RPMI8226 (cell line): Measurements from ENCODE around the gene COLGALT1.

Experiments used
- DNase-seq: peaks from one replicate; pipeline ENCODE4 v3.0.0-alpha.2; 2015

The COLGALT1 gene

DNA sequence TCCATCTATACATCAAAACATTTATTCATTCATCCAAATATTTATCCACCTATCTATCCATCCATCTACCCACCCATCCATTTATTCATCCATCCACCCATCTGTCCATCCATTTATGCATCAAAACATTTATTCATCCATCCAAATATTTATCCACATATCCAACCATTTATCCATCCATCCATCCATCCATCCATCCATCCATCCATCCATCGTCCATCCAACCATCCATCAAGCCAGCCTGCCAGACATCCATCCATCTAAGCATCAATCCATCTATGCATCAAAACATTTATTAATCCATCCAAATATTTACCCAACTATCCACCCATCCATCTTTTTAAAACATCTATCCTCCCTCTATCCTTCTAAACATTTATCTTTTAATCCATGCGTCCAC is 70.5 kb downstream of the COLGALT1 start:
- DNase-seq = no peak

GRCh38 chr19:17626456-17627015 is 71.1 kb downstream of the COLGALT1 start:
- DNase-seq = no peak

- DNase-seq = no peak
Measured at GRCh38 chr19:17627161-17627560, 71.7 kb downstream of the COLGALT1 start.

DNA sequence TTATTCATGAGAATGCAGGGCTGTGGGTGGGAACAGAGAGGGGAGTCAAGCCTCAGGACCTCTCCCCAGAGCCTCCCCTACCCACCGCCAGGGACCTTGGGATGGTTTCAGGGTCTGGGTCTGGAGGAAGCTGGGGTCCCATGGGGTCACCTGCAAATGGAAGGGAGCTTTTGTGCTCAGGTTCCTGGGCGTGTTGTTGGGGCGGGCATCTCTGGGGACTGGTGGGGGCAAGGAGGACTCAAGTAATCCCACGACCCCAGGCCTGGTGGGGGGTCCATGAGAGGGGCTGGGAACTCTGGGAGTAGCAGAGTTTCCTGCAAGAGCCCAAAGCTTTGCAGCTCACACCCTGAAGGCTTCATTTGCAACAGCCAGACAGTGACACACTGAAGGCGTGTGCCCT is 72.5 kb downstream of the COLGALT1 start:
- no peak for DNase-seq

DNA sequence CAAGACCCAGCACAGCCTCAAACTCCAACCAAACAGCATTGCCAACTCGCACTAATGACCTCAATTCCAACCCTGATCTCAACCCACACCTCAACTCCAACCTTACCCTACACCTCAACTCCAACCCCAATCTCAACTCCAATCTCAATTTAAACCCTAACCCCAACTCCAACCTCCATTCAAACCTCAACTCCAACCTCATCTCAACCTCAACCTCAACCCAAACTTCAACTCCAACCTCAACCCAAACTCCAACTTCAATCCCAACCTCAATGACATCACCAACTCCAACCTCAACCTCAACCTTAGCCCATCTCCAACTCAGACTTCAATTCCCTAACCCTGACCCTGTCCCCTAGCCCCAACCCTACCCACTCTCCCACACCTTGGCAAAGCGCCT is 74.3 kb downstream of the COLGALT1 start:
- DNase-seq = no peak

DNA sequence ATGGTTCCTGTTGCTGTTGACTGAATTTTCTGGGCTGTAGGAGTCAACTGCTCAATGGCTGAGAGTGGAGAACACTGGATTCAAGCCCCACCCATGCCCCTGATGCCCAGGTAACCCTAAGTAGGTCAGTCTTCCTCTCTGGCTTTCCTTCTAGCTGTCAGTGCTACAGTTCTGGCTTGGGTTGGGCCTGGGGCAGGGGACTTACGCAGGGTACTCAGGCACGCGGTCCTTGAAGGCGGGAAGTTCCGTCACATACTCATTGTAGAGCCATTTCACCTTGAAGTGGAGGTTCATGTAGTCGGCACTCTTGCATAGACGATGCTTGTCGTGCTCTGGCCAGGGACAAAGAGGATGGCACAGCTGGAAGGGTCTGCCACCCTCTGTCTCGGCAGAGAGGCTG is 77.1 kb downstream of the COLGALT1 start:
- DNase-seq = no peak
